Measurements from ENCODE around the gene TRAF3IP1.
A peak's percentile ranks its signal among the peaks of the same experiment; 100 is the strongest.
"Not testable (repeated sequence)": the region's sequence is repeated elsewhere in the genome, so short reads cannot be mapped to it uniquely, and the experiment has no call there.

Gene TRAF3IP1

GRCh38 chr2:238320246-238320647 lies at the start of gene TRAF3IP1:
Gene TRAF3IP1, plus strand, starts transcription at chr2:238320518. Its CDS starts 145 bp downstream, at chr2:238320663.
- no peak for TF ChIP-seq ZNF274 (IDR thresholded peaks at IDR 0.05; ENCODE audit: low read depth, low read length)
- peak within 1 kb of the TSS; percentile 88 for H3K4me3 ChIP-seq (ENCODE audit: low read length)

GRCh38 chr2:238270606-238271005 lies 49.7 kb upstream of the TRAF3IP1 start:
- no peak overlapping the region for H3K4me3 ChIP-seq (ENCODE audit: low read length)

GRCh38 chr2:238271061-238271554 lies 49.2 kb upstream of the TRAF3IP1 start:
- no peak overlapping the region for H3K4me3 ChIP-seq (ENCODE audit: low read length)
- no peak for TF ChIP-seq ZNF274 (IDR thresholded peaks at IDR 0.05; ENCODE audit: low read depth, low read length)

More at GRCh38 chr2:238270606-238271005, 49.7 kb upstream of the TRAF3IP1 start:
- no peak for TF ChIP-seq ZNF274 (IDR thresholded peaks at IDR 0.05; ENCODE audit: low read depth, low read length)

GRCh38 chr2:238271686-238272085 lies 48.6 kb upstream of the TRAF3IP1 start:
- H3K4me3 ChIP-seq (ENCODE audit: low read length), result not testable (repeated sequence)

- no peak for TF ChIP-seq ZNF274 (IDR thresholded peaks at IDR 0.05; ENCODE audit: low read depth, low read length)
- no peak overlapping the region for H3K4me3 ChIP-seq (ENCODE audit: low read length)
These were observed 48.2 kb upstream of the TRAF3IP1 start for GRCh38 chr2:238272156-238272555.

GRCh38 chr2:238273433-238273832 lies 46.9 kb upstream of the TRAF3IP1 start:
- not testable (repeated sequence) for H3K4me3 ChIP-seq (ENCODE audit: low read length)

- TF ChIP-seq ZNF274 (IDR thresholded peaks at IDR 0.05; ENCODE audit: low read depth, low read length), result no peak
- no peak overlapping the region for H3K4me3 ChIP-seq (ENCODE audit: low read length)
These were observed 46.0 kb upstream of the TRAF3IP1 start for GRCh38 chr2:238274152-238274865.

- TF ChIP-seq ZNF274 (IDR thresholded peaks at IDR 0.05; ENCODE audit: low read depth, low read length), result no peak
- H3K4me3 ChIP-seq (ENCODE audit: low read length), result no peak overlapping the region
These were observed 42.6 kb upstream of the TRAF3IP1 start for GRCh38 chr2:238277695-238278094.

GRCh38 chr2:238278626-238279323 lies 41.5 kb upstream of the TRAF3IP1 start:
- TF ChIP-seq ZNF274 (IDR thresholded peaks at IDR 0.05; ENCODE audit: low read depth, low read length), result no peak
- H3K4me3 ChIP-seq (ENCODE audit: low read length), result no peak overlapping the region

- H3K4me3 ChIP-seq (ENCODE audit: low read length), result no peak overlapping the region
- TF ChIP-seq ZNF274 (IDR thresholded peaks at IDR 0.05; ENCODE audit: low read depth, low read length), result no peak
These were observed 41.0 kb upstream of the TRAF3IP1 start for GRCh38 chr2:238279324-238279682.

- no peak overlapping the region for H3K4me3 ChIP-seq (ENCODE audit: low read length)
- TF ChIP-seq ZNF274 (IDR thresholded peaks at IDR 0.05; ENCODE audit: low read depth, low read length), result no peak
These were observed 40.1 kb upstream of the TRAF3IP1 start for GRCh38 chr2:238280083-238280825.

- TF ChIP-seq ZNF274 (IDR thresholded peaks at IDR 0.05; ENCODE audit: low read depth, low read length), result no peak
These were observed 38.4 kb upstream of the TRAF3IP1 start for GRCh38 chr2:238281826-238282480.

GRCh38 chr2:238282861-238283738 lies 37.2 kb upstream of the TRAF3IP1 start:
- no peak for TF ChIP-seq ZNF274 (IDR thresholded peaks at IDR 0.05; ENCODE audit: low read depth, low read length)
- no peak overlapping the region for H3K4me3 ChIP-seq (ENCODE audit: low read length)

More at GRCh38 chr2:238281826-238282480, 38.4 kb upstream of the TRAF3IP1 start:
- no peak overlapping the region for H3K4me3 ChIP-seq (ENCODE audit: low read length)

Measured in GM08714 (cell line).